GM19099 (cell line): ENCODE data around the gene STAP2.
A peak's percentile ranks its signal among the peaks of the same experiment; 100 is the strongest.

Experiments used
- POLR2A ChIP-seq: IDR thresholded peaks from 3 replicates; pipeline ENCODE4 v1.6.1; 2011; ENCODE audit warnings: low read depth; ENCODE audit not compliant: insufficient read length; ENCODE audit errors: extremely low read depth

The STAP2 gene, protein sequence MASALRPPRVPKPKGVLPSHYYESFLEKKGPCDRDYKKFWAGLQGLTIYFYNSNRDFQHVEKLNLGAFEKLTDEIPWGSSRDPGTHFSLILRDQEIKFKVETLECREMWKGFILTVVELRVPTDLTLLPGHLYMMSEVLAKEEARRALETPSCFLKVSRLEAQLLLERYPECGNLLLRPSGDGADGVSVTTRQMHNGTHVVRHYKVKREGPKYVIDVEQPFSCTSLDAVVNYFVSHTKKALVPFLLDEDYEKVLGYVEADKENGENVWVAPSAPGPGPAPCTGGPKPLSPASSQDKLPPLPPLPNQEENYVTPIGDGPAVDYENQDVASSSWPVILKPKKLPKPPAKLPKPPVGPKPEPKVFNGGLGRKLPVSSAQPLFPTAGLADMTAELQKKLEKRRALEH

DNA sequence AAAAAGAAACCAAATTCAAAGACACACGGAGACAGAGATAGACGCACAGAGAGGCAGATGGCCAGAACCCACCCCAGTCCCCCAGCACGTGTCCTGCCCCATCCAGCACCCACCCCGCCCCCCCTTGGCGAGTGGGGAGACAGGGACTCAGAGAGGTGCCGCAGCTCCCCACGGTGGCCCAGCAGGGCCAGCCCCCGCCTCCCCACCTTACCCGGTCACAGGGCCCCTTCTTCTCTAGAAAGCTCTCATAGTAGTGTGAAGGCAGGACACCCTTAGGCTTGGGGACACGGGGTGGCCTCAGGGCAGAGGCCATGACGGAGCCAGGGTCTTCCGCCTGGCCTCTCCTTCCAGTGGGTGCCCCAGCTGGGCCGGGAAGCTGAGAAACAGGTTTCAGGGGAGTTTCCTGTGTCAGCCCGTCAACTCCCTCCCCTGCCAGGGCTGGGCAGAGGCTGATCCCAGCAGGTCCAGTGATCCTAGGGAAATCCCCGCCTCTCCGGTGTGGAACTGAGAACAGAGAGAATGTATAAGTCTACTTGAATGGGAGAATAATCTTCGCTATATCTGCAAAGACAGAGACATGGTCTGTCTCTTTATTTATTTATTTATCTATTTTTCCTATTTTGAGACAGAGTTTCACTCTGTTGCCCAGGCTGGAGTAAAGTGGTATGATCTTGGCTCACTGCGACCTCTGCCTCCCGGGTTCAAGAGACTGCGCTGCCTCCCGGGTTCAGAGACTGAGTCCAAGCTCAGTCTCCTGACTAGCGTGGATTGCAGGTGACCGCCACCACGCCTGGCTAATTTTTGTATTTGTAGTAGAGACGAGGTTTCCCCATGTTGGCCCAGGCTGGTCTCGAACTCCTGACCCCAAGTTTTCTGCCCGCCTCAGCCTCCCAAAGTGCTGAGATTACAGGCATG is at the start of gene STAP2:
STAP2 (minus strand) TSS at position 387 of the 915 bp plus-strand sequence; CDS start at position 313, 74 bp downstream.
- TF ChIP-seq POLR2A: peak; percentile 55

DNA sequence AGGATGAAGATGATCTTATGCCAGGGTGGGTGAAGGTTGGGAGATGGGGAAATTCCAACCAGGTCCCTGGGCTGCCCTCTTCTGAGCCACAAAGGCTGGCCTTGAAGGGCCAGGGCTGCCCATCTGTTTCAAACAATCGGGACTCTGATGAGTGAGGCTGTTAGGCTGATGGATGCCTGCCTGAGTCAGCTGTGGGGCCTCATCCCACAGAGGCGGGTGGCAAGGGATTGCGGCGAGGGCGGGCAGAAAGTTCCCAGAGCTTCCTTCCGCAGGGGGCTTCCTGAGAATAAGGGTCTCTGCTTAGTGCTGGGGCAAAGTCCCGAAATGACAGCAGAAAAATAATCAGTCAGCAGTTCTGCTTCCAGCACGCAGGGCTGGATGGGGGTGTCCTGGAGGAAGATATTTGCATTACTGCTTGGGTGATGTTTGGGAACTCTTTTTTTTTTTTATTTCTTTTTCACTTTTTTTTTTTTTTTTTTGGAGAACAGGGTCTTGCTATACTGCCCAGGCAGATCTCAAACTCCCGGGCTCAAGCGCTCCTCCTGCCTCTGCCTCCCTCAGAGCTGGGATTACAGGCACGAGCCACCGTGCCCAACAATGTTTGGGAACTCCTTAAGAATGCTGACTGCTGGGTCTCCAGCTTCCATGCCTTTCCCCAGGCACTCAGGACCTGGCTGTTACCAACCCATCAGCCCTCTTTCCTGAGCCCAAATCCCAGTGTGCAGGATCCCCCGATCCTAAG is 47.6 kb upstream of the STAP2 start:
- no peak for TF ChIP-seq POLR2A

DNA sequence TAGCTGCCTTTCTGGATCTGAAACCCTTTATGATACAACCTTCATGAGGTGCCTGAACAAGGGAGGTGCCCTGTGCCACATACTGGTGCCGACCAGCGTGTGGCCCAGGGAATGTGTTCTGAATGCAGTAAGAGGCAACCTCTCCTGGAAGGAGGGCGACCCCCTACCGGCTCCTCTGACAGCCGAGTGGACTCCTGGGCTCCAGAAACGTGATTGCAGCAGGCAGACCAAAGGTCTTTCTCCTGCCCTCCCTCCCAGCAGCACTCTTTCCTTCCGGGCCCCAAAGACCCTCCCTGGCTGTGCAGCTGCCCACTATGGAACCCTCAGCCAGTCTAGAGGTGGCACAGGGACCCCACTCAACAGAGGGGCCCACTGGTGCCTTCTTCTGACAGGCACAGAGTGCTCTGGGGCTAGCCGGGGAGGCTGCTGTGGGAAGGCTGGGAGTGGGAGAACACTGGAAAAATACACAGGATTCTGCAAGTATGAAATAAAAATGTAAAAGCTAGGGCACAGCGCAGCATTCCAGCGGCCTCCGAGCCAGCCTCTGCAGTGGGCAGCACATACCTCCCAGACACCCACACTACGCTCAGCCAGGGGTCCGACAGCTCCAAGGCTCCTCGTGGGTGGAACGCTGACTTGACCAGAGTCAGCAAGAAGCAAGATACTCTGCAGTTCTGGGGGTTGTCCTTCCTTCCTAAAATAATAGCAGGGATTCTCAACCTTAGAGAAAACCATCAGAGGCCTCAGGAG is 46.8 kb upstream of the STAP2 start:
- no peak for TF ChIP-seq POLR2A

DNA sequence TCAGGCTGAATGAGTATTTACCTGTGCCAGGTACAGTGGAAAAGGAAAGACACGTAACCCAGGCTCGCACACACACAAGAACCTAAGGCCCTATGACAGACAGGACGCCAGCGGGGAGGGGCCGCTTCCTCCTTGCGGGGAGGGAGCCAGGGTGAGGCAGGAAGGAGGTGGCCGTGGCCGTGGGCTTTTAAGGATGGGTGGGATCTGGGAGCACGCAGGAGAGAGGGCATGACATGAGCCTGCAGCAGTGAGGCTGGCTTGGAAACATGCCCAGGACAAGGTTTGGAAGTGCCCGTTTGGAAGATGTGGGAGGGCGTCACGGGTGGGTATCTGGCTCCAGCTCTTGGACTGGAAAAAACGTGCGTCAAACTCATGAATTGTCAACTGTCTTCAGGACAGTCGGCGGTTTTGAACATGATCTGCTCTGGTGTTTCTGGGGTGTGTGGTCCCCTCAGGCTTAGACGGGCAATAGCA is 41.7 kb upstream of the STAP2 start:
- TF ChIP-seq POLR2A: no peak

DNA sequence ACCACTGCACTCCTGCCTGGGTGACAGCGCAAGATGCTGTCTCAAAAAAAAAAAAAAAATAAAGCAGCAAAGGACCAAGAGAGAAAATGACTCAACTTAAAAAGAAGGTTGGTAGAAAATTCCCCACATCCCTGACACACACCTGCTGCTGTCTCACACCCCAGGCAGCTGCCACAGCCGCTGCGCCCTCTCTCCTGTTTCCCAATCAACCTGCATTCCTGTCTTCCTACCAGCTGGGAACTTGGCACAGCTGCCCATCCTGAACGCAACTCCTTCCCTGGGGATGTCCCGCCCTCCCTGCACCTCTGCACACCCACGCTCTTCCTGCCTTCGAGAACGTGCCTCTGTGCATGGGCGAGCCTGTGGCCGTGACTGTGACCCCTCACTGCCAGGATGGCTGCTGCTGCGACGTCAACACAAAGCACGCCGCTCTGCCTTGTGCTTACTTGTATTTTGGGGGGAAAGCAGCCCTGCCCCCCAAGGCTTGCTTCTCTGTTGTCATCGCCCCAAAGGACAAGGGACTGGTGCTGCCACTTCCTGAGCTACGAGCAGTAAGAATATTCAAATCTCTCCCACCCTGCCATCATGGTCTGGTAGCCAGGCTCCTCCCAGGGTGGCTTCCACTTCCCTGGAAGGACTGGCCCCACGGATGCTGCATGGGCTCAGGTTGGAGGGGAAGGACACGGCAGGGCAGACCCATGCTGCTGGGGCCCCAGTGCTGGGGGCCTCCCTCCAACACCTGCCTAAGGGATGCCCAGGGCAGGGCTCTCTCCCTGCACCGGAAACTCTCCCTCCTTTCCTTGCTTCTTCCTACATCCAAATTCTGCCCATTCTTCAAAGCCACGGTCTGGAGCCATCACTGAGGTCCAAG is 41.0 kb upstream of the STAP2 start:
- TF ChIP-seq POLR2A: no peak

DNA sequence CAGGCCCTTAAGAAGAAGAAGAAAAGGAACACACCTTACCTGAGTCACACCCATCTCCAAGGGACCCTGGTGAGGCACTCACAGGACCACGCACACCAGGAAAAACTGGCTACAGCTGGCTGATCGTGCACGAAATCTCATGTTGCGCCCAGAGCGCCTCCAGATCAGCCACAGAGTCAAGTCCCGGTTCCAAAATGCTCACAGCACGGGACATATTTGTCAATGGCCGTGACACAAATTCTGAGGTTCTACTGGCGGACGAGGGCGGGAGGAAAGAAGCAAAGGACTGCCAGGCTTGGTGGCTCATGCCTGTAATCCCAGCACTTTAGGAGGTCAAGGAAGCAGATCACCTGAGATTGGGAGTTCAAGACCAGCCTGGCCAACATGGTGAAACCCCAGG is 40.3 kb upstream of the STAP2 start:
- no peak for TF ChIP-seq POLR2A

DNA sequence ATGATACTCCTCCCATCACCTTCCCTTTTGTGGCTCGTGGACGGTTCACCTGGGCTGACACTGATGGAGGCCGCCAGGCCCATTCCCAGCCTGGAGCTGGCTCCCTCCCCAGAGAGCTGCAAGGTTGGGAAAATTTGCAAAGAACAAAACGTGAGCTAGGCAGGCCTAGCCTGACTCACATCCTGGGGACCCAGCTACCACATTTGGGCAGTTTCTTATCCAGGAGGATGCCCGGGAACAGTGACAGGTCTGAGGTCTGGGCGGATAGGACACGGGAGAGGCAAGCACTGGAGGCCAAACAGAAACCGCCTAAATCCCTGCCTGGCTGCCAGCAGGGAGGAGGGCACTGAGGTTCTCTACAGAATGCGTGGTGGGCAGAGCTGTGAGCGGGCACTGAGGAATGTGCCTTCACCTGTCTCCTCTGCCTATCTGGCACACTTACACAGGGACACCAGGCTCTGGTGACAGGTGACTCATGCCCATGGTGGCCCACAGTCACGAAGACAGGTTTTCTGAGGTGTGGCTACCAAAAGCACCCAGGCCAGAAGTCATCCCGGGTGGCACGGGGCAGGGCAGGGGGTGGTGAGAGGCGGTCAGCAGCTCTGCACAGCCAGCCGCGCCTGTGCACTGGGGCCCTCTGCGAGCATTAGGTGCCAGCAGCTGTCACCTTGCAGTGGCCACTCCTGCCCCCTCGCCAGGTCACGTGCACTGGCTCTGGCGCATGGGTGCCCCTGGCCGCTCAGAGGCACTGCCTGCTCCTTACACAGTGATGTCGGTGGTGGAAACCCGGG is 38.6 kb upstream of the STAP2 start:
- TF ChIP-seq POLR2A: no peak

DNA sequence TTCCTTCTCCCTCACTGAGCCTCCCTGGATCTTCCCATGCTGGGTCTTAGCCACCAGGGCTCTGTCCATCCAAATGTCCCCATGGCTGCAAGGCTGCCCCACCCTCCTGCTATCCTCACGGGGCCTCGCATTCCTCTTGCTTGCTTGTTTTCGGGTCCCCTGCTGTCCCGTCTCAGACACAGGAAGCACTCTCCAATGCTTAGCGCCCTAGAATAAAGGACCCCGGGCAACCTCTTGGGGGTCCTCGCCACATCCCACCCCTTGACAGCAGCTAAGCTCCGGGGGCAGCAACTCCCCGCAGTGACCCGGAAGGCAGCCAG is 38.0 kb upstream of the STAP2 start:
- no peak for TF ChIP-seq POLR2A

DNA sequence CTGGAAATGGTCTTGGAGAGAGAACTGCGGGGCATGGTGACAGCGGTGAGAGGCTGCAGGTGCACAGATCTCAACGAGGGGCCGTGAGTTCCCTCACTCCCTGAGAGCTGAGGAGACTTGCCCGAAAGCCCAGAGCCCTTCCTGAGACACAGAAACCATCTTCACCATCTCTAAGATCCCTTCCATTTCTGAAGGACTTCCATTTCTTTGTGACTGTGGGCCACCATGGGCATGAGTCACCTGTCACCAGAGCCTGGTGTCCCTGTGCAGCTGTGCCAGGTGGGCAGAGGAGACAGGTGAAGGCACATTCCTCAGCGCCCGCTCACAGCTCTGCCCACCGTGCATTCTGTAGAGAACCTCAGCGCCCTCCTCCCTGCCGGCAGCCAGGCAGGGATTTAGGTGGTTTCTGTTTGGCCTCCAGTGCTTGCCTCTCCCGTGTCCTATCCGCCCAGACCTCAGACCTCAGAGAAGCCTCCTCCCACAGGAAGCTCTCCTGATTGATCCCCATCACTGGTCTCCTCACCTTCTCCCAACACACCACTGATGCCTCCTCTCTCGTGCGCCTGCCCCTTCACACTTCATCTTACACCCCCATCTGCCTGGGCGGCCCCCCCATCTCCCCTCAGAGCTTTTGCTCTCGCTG is 37.5 kb upstream of the STAP2 start:
- peak; percentile 31 for TF ChIP-seq POLR2A

DNA sequence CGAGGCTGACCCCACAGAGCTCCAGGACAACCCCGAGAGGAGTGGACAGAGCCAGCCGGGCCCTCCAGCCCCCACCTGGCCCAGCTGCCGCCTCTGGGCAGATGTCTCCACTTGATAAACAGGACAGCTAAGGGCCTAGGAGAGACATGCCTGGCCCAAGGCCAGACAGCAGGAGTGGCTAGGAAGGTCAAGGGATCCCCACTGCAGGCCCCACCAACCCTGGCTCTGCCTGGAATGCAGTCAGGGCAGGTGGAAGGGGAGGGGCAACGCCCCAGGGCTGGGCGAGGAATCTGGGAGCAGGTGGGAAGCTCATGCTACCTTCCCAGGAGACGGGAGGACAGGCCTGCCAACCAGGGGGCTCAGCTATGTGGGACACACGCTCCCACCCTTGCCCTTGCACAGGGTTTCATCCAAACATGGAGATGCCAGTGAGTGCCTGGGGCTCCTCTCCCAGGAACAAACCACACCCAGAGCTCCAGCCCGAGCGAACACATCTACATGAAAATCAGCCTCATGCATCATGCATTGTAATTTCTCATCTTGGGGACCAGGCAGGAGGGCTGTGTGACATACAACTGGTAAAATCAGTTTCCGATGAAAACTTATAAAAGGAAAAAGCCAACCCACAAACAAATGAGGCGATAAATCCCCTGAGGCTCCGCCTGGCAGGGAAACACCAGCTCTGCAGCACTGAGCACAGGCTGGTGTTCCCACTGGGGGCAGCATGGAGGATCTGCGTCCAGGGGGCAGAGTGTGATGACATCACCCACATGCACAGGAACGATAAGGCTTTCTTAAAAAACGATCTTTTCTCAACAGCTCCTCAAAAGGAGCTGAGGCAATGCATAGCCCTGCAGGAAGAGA is 36.8 kb upstream of the STAP2 start:
- TF ChIP-seq POLR2A: peak; percentile 44

DNA sequence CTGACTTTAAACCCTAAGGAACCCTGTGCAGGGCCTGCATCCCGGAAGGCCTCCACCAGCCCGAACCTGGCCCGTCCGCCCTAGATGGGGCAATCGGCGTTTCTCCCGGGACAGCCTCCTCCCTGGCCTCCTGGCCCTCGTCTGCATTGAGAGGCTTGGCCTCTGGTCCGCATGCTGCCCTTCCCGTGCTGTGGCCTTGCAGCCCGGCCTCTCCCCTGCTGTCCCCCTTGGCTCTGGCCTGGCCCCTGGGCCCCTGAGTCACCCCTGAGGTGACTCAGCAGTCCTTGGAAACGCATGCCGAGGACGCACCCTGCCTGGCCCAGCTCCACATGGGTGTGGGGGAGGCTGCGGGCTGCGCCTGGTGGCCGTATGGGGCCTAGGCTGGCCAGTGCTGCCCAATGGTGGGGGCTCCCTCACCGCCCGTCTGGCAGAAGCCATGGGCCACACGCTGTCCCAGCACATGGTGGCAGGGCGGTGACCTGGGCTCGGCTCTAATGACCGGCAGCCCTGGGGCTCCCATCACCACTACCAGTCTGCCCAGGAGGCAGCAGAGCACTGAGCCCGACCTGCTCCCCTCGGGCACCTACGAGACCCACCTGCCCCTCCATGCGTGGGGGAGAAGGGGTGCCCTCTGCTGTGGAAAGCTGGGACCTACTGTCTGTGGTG is 36.0 kb upstream of the STAP2 start:
- TF ChIP-seq POLR2A: no peak
